ENCODE data around the gene NNMT. TPM values are rescaled to one million over a fixed set of nuclear protein-coding genes. Genes with fewer than 3 reads are reported as not detected.

The NNMT gene
- total RNA-seq, 1 experiment from 2014 or later = not detected

- TF ChIP-seq ZBTB33 (IDR thresholded peaks at IDR 0.05; ENCODE audit: extremely low read depth, insufficient replicate concordance, low read length) (no peak), EGR1 (IDR thresholded peaks at IDR 0.05; ENCODE audit: low read depth) (no peak), CEBPB (IDR thresholded peaks at IDR 0.05; ENCODE audit: low read depth) (no peak), SIN3A (IDR thresholded peaks at IDR 0.05; ENCODE audit: low read depth) (no peak), FOSL1 (IDR thresholded peaks at IDR 0.05; ENCODE audit: low read depth) (no peak)
Measured at GRCh38 chr11:114254571-114255146, 41.5 kb upstream of the NNMT start (continued).

GRCh38 chr11:114255289-114255688 is 40.9 kb upstream of the NNMT start:
- BruUV-seq (replicated peaks) = no TSS peak
- Histone ChIP-seq H3K4me3 (replicated peaks in 1 of 2; ENCODE audit: low read depth in 1 of 2, low read length in 2 of 2) (no peak overlapping the region), H3K36me3 (ENCODE audit: control insufficient read depth in 1 of 2, insufficient read depth in 2 of 2, low read length in 2 of 2) (no peaks in the 10 kb centered on the region), H3K9me3 (ENCODE audit: control insufficient read depth in 1 of 2, insufficient read depth in 1 of 2, low read depth in 1 of 2, low read length in 2 of 2) (no peaks in the 10 kb centered on the region), H2AFZ (ENCODE audit: low read depth, low read length, poor library complexity, severe bottlenecking) (no peak overlapping the region), H3K27ac (ENCODE audit: low read depth, low read length) (no peak overlapping the region), H3K9ac (ENCODE audit: low read length) (no peak overlapping the region), H4K20me1 (ENCODE audit: insufficient read depth) (no peaks in the 10 kb centered on the region), H3K4me2 (ENCODE audit: low read length) (no peak overlapping the region), H3K4me1 (ENCODE audit: control insufficient read depth in 1 of 2, insufficient read depth in 2 of 2, low read length in 2 of 2) (no peaks in the 10 kb centered on the region), H3K79me2 (ENCODE audit: insufficient read depth, low read length) (no peaks in the 10 kb centered on the region), H3K27me3 (ENCODE audit: insufficient read depth, low read length) (peaks cover 5% of the 10 kb centered on the region; the same call in 1 of the 2 replicates), H3K9me2 (ENCODE audit: insufficient read depth) (no peaks in the 10 kb centered on the region)
- no peak for DNase-seq (ENCODE audit: low read depth, low spot score)
- TF ChIP-seq SP1 (IDR thresholded peaks at IDR 0.05; ENCODE audit: low read depth) = no peak
- TF ChIP-seq EZH2phosphoT487 (IDR thresholded peaks at IDR 0.05; ENCODE audit: borderline replicate concordance) = no peak
- no peak for TF ChIP-seq EGR1 (IDR thresholded peaks at IDR 0.05; ENCODE audit: low read depth)
- no peak for TF ChIP-seq JUND (IDR thresholded peaks at IDR 0.05)
- no peak for TF ChIP-seq ZFX (IDR thresholded peaks at IDR 0.05)
- TF ChIP-seq ZBTB33 (IDR thresholded peaks at IDR 0.05; ENCODE audit: extremely low read depth, insufficient replicate concordance, low read length) = no peak
- no peak for TF ChIP-seq TCF7L2 (IDR thresholded peaks at IDR 0.05; ENCODE audit: borderline replicate concordance, extremely low read depth, insufficient read depth, insufficient read length)
- no peak for TF ChIP-seq ELF1 (IDR thresholded peaks at IDR 0.05; ENCODE audit: borderline replicate concordance, low read depth)
- no peak for TF ChIP-seq SRF (IDR thresholded peaks at IDR 0.05; ENCODE audit: low read depth)
- no peak for TF ChIP-seq RAD21 (IDR thresholded peaks at IDR 0.05; ENCODE audit: low read depth)
- no peak for TF ChIP-seq MAX (IDR thresholded peaks at IDR 0.05)
- TF ChIP-seq ZNF274 (IDR thresholded peaks at IDR 0.05; ENCODE audit: low read depth, low read length) = no peak
- no peak for TF ChIP-seq POLR2A (IDR thresholded peaks at IDR 0.05; ENCODE audit: borderline replicate concordance, extremely low read depth, insufficient read depth, insufficient read length)
- TF ChIP-seq CTCF (IDR thresholded peaks at IDR 0.05 in 2 of 3, conservative IDR thresholded peaks at IDR 0.05 in 1 of 3; ENCODE audit: borderline replicate concordance in 1 of 3, insufficient read depth in 1 of 3, low read depth in 2 of 3, low read length in 2 of 3) = no peak
- TF ChIP-seq POLR2AphosphoS5 (IDR thresholded peaks at IDR 0.05; ENCODE audit: low read depth, low read length) = no peak
- CTCF ChIA-PET = no interaction called here
- RAD21 ChIA-PET (ENCODE audit: low non-redundant PET in 1 of 2, low total read pairs in 2 of 2, uncharacterized antibody in 2 of 2, unreplicated experiment in 2 of 2) = no interaction called here
- ATAC-seq = no peak
- intact Hi-C loops (cut with micrococcal nuclease) = no loop called here
- POLR2A ChIA-PET = no interaction called here

Measured in HCT116 (cell line).